Activated T-cell treated with anti-CD3 and anti-CD28 coated beads, Interleukin-2, amount 50 U/mL, for 4 hours (primary cell): ENCODE results near the gene DEFB123. TPM values are rescaled to one million over a fixed set of nuclear protein-coding genes. Genes with fewer than 3 reads are reported as not detected.
"Not testable (repeated sequence)": the region's sequence is repeated elsewhere in the genome, so short reads cannot be mapped to it uniquely, and the experiment has no call there.

ENCODE experiments used
- ATAC-seq, 2 donors: fragments of 200-7000 bp; cut with Tn5 transposase; one replicate each; pipeline ENCODE4 v1.10.0; 2021
- DNase-seq: peaks from one replicate; pipeline ENCODE4 v3.0.0-alpha.2; 2020
- H3K27me3 Mint-ChIP-seq: one replicate; pipeline ENCODE4 v1.8.0; 2021; ENCODE audit warnings: low read depth, mixed read lengths
- H3K36me3 Mint-ChIP-seq: one replicate; pipeline ENCODE4 v1.8.0; 2022; ENCODE audit warnings: mixed read lengths; ENCODE audit not compliant: insufficient read depth
- H3K4me1 Mint-ChIP-seq: one replicate; pipeline ENCODE4 v1.8.0; 2021; ENCODE audit warnings: low read depth, mixed read lengths
- H3K4me3 Mint-ChIP-seq: one replicate; pipeline ENCODE4 v1.8.0; 2021; ENCODE audit warnings: mild to moderate bottlenecking, moderate library complexity, mixed read lengths
- H3K9me3 Mint-ChIP-seq: one replicate; pipeline ENCODE4 v1.8.0; 2021; ENCODE audit warnings: mixed read lengths
- total RNA-seq, 3 donors: library from RNA; stranded (reverse); gene quantifications; one replicate each; pipeline ENCODE4 v1.2.1, GENCODE V29; 2021

Gene DEFB123, protein sequence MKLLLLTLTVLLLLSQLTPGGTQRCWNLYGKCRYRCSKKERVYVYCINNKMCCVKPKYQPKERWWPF
- total RNA-seq: not detected

- no peak for DNase-seq
- H3K27me3 Mint-ChIP-seq: peaks cover 15% of the 10 kb centered on the region
- ATAC-seq: no peak
- no peaks in the 10 kb centered on the region for H3K4me1 Mint-ChIP-seq
- H3K9me3 Mint-ChIP-seq: no peaks in the 10 kb centered on the region
- H3K4me3 Mint-ChIP-seq: no peak within 1 kb of the TSS
- H3K36me3 Mint-ChIP-seq: no peaks in the 10 kb centered on the region
Observed at GRCh38 chr20:31440012-31440659, at the start of gene DEFB123. Gene DEFB123, plus strand, starts transcription at chr20:31440632. Its CDS starts 67 bp downstream, at chr20:31440699.

GRCh38 chr20:31392836-31393235 lies 47.6 kb upstream of the DEFB123 start:
- no peaks in the 10 kb centered on the region for H3K4me1 Mint-ChIP-seq

GRCh38 chr20:31394900-31395299 lies 45.5 kb upstream of the DEFB123 start:
- H3K9me3 Mint-ChIP-seq: no peaks in the 10 kb centered on the region
- no peak for DNase-seq
- no peak for ATAC-seq
- no peaks in the 10 kb centered on the region for H3K4me1 Mint-ChIP-seq
- H3K4me3 Mint-ChIP-seq: no peak overlapping the region
- H3K36me3 Mint-ChIP-seq: no peaks in the 10 kb centered on the region
- H3K27me3 Mint-ChIP-seq: peaks cover 18% of the 10 kb centered on the region

More at GRCh38 chr20:31392836-31393235, 47.6 kb upstream of the DEFB123 start:
- H3K4me3 Mint-ChIP-seq: no peak overlapping the region
- ATAC-seq: no peak
- no peaks in the 10 kb centered on the region for H3K36me3 Mint-ChIP-seq
- no peaks in the 10 kb centered on the region for H3K9me3 Mint-ChIP-seq
- DNase-seq: no peak
- peaks cover 19% of the 10 kb centered on the region for H3K27me3 Mint-ChIP-seq

GRCh38 chr20:31403886-31404285 lies 36.5 kb upstream of the DEFB123 start:
- no peaks in the 10 kb centered on the region for H3K36me3 Mint-ChIP-seq
- H3K27me3 Mint-ChIP-seq: peaks cover 15% of the 10 kb centered on the region
- H3K4me1 Mint-ChIP-seq: no peaks in the 10 kb centered on the region
- H3K4me3 Mint-ChIP-seq: no peak overlapping the region
- no peak for DNase-seq
- ATAC-seq: no peak
- H3K9me3 Mint-ChIP-seq: no peaks in the 10 kb centered on the region

- no peak within 1 kb of the TSS for H3K4me3 Mint-ChIP-seq
- DNase-seq (no peak), ATAC-seq (no peak)
- no peaks in the 10 kb centered on the region for H3K4me1 Mint-ChIP-seq
- H3K36me3 Mint-ChIP-seq: no peaks in the 10 kb centered on the region
- H3K9me3 Mint-ChIP-seq: no peaks in the 10 kb centered on the region
- peaks cover 16% of the 10 kb centered on the region for H3K27me3 Mint-ChIP-seq
Observed at GRCh38 chr20:31406115-31406514, 34.3 kb upstream of the DEFB123 start, which contains the start of gene DEFB121. Gene DEFB121, minus strand, starts transcription at chr20:31406215. Its CDS starts 63 bp downstream, at chr20:31406152.

DNA sequence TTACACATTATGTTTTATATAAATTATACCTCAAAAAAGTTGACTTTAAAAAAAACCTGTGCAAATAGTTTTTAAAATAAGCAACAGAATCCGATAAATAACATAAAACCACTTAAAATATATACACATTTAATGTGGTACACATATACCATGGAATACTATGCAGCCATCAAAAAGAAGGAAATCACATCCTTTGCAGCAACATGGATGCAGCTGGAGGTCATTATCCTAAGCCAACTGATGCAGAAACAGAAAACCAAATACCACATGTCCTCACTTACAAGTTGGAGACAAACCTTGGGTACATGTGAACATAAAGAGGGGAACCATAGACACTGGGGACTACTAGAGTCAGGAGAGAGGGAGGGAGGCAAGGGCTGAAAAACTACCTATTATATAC lies 30.4 kb upstream of the DEFB123 start:
- DNase-seq (no peak), ATAC-seq (no peak)
- Mint-ChIP-seq H3K9me3 (no peaks in the 10 kb centered on the region), H3K4me3 (no peak overlapping the region), H3K27me3 (peaks cover 20% of the 10 kb centered on the region), H3K4me1 (no peaks in the 10 kb centered on the region), H3K36me3 (no peaks in the 10 kb centered on the region)

DNA sequence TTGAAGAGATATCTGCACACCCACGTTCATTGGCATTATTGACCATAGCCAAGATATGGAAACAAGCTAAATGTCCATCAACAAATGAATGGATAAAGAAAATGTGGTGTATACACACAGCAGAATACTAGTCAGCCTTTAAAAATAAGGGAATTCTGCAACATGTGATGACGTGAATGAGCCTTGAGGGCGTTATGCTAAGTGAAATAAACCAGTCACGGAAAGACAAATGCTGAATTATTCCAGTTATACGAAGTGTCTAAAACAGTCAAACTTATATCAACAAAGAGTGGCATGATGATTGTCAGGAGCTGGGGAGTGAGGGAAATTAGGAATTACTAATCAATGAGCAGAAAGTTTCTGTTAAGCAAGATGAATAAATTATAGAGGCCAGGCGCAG lies 26.1 kb upstream of the DEFB123 start:
- Mint-ChIP-seq H3K4me3 (no peak overlapping the region), H3K9me3 (no peaks in the 10 kb centered on the region), H3K36me3 (no peaks in the 10 kb centered on the region), H3K4me1 (no peaks in the 10 kb centered on the region), H3K27me3 (peaks cover 15% of the 10 kb centered on the region)
- no peak for DNase-seq
- ATAC-seq: no peak

GRCh38 chr20:31415653-31416052 lies 24.8 kb upstream of the DEFB123 start:
- H3K4me3 Mint-ChIP-seq: no peak overlapping the region
- ATAC-seq (no peak), DNase-seq (no peak)
- H3K4me1 Mint-ChIP-seq: no peaks in the 10 kb centered on the region
- no peaks in the 10 kb centered on the region for H3K36me3 Mint-ChIP-seq
- H3K27me3 Mint-ChIP-seq: peaks cover 15% of the 10 kb centered on the region
- H3K9me3 Mint-ChIP-seq: no peaks in the 10 kb centered on the region

DNA sequence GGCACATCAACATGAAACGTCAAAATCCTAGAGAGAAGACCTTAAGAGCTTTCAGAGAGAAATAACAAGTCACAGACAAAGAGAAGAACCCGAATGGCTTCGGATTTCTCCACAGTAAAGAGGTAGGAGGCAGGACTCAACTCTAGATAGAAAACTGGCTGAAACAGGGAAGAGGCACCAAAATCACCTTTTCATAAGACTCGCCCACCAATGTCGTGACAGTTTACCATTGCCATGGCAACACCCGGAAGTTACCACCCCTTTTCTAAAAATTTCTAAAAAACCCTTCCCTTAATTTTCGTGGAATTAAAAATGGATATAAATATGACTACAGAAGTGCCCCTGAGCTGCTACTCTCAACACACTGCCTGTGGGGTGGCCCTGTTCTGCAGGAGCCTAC lies 22.1 kb upstream of the DEFB123 start:
- H3K4me1 Mint-ChIP-seq: no peaks in the 10 kb centered on the region
- no peaks in the 10 kb centered on the region for H3K9me3 Mint-ChIP-seq
- H3K36me3 Mint-ChIP-seq: no peaks in the 10 kb centered on the region
- no peak overlapping the region for H3K4me3 Mint-ChIP-seq
- ATAC-seq: no peak
- peaks cover 15% of the 10 kb centered on the region for H3K27me3 Mint-ChIP-seq
- no peak for DNase-seq

DNA sequence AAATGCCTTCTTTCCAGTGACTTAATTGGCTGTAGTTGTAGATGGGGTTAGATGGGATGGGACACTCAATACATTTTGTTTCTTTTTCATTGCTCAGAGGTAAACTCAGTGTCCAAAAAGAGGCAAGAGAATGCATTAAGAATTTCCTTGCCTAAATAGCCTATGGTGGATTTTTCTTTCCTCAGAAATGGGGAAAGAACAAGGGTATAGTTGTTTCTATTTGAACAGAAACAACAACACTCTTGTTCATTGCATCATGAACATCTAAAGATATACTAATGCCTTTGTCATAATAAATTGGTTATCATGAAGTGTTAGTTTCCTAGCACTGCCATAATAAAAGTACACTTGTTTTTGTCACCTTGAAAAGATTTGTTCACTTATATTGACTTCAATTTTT lies 14.6 kb upstream of the DEFB123 start:
- DNase-seq: no peak
- Mint-ChIP-seq H3K4me1 (no peaks in the 10 kb centered on the region), H3K9me3 (no peaks in the 10 kb centered on the region), H3K4me3 (no peak overlapping the region), H3K36me3 (no peaks in the 10 kb centered on the region), H3K27me3 (no peaks in the 10 kb centered on the region)
- no peak for ATAC-seq

DNA sequence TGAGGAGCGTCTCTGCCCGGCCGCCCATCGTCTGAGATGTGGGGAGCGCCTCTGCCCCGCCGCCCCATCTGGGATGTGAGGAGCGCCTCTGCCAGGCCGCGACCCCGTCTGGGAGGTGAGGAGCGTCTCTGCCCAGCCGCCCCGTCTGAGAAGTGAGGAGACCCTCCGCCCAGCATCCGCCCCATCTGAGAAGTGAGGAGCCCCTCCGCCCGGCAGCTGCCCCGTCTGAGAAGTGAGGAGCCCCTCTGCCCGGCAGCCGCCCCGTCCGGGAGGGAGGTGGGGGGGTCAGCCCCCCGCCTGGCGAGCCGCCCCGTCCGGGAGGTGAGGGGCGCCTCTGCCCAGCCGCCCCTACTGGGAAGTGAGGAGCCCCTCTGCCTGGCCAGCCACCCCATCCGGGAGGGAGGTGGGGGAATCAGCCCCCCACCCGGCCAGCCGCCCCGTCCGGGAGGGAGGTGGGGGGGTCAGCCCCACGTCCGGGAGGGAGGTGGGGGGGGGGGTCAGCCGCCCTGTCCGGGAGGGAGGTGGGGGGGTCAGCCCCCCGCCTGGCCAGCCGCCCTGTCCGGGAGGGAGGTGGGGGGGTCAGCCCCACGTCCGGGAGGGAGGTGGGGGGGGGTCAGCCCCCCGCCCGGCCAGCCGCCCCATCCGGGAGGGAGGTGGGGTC lies 13.4 kb upstream of the DEFB123 start:
- H3K4me3 Mint-ChIP-seq, H3K4me1 Mint-ChIP-seq, ATAC-seq, DNase-seq, H3K27me3 Mint-ChIP-seq, H3K36me3 Mint-ChIP-seq, H3K9me3 Mint-ChIP-seq: not testable (repeated sequence)

DNA sequence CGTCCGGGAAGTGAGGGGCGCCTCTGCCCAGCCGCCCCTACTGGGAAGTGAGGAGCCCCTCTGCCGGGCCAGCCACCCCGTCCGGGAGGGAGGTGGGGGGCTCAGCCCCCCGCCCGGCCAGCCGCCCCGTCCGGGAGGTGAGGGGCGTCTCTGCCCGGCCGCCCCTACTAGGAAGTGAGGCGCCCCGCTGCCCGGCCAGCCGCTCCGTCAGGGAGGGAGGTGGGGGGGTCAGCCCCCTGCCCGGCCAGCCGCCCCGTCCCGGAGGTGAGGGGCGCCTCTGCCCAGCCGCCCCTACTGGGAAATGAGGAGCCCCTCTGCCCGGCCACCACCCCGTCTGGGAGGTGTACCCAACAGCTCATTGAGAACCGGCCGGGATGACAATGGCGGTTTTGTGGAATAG lies 12.9 kb upstream of the DEFB123 start:
- not testable (repeated sequence) for ATAC-seq, H3K27me3 Mint-ChIP-seq, H3K36me3 Mint-ChIP-seq, H3K4me3 Mint-ChIP-seq, DNase-seq, H3K9me3 Mint-ChIP-seq, H3K4me1 Mint-ChIP-seq

DNA sequence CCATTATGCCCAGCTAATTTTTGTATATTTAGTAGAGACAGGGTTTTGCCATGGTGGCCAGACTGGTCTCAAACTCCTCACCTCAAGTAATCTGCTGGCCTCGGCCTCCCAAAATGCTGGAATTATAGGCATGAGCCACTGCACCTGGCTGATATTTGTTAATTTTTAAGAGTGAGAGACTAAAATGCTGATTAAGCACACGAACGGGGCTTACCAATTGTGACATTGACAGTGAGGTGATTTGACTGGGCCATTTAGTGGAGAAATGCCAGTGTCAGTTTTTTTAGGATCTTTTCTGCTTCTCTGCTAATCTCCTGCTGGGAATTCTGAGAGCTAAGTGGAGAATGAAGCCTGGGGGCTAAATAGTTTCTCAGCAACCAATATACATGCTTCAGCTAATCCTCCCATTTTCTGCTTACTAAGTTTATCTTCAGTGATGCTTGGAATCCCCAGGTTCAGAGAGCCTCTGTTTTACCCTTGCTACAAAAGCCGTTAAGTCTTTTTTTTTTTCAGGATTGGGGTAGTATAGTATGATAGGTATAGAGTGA lies 9.8 kb upstream of the DEFB123 start:
- no peak for DNase-seq
- no peak for ATAC-seq
- Mint-ChIP-seq H3K9me3 (no peaks in the 10 kb centered on the region), H3K36me3 (no peaks in the 10 kb centered on the region), H3K27me3 (peaks cover 18% of the 10 kb centered on the region), H3K4me1 (no peaks in the 10 kb centered on the region), H3K4me3 (no peak overlapping the region)

DNA sequence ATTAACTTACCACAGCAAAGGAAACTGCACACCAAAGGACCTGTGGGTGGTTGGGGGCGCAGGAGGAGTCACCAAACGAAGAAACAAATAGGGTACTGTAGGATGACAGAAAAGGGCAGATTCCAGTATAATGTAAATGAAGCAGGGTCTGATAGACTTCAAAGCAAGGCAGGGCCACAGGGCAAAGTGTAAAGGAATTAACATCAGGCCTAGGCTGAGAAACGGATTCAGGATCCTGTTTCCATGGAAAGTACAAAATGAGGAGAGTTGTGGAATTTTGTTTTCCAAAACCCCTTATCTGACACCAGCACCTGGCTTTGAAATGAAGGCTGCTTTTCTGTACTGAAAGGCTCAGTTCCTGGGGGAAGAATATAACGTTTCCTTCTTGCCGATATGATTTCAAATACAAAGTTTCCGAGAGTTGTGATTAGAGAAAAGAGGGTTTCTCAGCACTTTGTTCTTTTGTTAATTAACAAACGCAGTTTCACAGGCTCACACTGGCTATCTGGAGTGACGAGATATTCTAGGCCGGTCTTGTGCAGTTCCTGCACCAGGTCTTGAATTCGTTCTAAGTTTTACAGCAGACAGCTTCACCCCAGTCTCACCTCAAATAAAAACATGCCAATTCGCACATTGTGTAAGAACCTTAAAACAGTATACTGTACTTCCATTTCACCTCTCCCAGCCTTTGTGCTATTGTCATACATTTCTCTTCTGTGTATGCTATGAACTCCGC lies 5.8 kb downstream of the DEFB123 start:
- H3K4me3 Mint-ChIP-seq: no peak overlapping the region
- no peaks in the 10 kb centered on the region for H3K4me1 Mint-ChIP-seq
- peaks cover 2% of the 10 kb centered on the region for H3K27me3 Mint-ChIP-seq
- DNase-seq: no peak
- no peaks in the 10 kb centered on the region for H3K36me3 Mint-ChIP-seq
- no peak for ATAC-seq
- no peaks in the 10 kb centered on the region for H3K9me3 Mint-ChIP-seq
